IMR-90 (cell line): ENCODE results near the gene UNC5B.

ENCODE experiments used
- POLR2A ChIP-seq: IDR thresholded peaks from 2 replicates; pipeline ENCODE4 v1.6.1; 2012; ENCODE audit warnings: mild to moderate bottlenecking, low read depth, low read length
- TF ChIP-seq, protein P1 (sequence below): conservative IDR thresholded peaks from 2 replicates; pipeline ENCODE4 v1.5.1; 2012; ENCODE audit warnings: mild to moderate bottlenecking, low read depth, low read length, improper control_type of control experiment

GRCh38 chr10:71303569-71303907 is 91.2 kb downstream of the UNC5B start:
- TF ChIP-seq, protein P1, sequence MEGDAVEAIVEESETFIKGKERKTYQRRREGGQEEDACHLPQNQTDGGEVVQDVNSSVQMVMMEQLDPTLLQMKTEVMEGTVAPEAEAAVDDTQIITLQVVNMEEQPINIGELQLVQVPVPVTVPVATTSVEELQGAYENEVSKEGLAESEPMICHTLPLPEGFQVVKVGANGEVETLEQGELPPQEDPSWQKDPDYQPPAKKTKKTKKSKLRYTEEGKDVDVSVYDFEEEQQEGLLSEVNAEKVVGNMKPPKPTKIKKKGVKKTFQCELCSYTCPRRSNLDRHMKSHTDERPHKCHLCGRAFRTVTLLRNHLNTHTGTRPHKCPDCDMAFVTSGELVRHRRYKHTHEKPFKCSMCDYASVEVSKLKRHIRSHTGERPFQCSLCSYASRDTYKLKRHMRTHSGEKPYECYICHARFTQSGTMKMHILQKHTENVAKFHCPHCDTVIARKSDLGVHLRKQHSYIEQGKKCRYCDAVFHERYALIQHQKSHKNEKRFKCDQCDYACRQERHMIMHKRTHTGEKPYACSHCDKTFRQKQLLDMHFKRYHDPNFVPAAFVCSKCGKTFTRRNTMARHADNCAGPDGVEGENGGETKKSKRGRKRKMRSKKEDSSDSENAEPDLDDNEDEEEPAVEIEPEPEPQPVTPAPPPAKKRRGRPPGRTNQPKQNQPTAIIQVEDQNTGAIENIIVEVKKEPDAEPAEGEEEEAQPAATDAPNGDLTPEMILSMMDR = no peak
- no peak for TF ChIP-seq POLR2A
